GM23338 (cell line): ENCODE data around the gene AOPEP. TPM values are rescaled to one million over a fixed set of nuclear protein-coding genes. Genes with fewer than 3 reads are reported as not detected.

Source experiments
- ATAC-seq: fragments of 200-7000 bp; cut with Tn5 transposase; 3 replicates; pipeline ENCODE4 v1.9.1; 2020
- DNase-seq: peaks from one replicate; pipeline ENCODE4 v3.0.0-alpha.2; 2015; ENCODE audit warnings: low spot score
- H2AFZ ChIP-seq: fragments of 200-600 bp; sonication (generic); 2 replicates; pipeline ENCODE4 v1.8.0; 2016; ENCODE audit warnings: antibody characterized with exemption, mild to moderate bottlenecking, moderate library complexity
- H3F3A ChIP-seq: fragments of 200-600 bp; sonication (generic); replicated peaks from 2 replicates; pipeline ENCODE4 v1.8.0; 2017; ENCODE audit warnings: antibody characterized with exemption, mixed run types, low read depth
- H3K27ac ChIP-seq: fragments of 200-600 bp; sonication (generic); 2 replicates; pipeline ENCODE4 v1.6.1; 2016; ENCODE audit warnings: low read depth
- H3K27me3 ChIP-seq: fragments of 200-600 bp; sonication (generic); 2 replicates; pipeline ENCODE4 v1.8.0; 2016; ENCODE audit warnings: mild to moderate bottlenecking, mixed run types, moderate library complexity; ENCODE audit not compliant: insufficient read depth
- H3K36me3 ChIP-seq: fragments of 200-600 bp; sonication (generic); 2 replicates; pipeline ENCODE4 v1.8.0; 2016; ENCODE audit warnings: mild to moderate bottlenecking; ENCODE audit not compliant: insufficient read depth
- H3K4me1 ChIP-seq: fragments of 200-600 bp; sonication (generic); 2 replicates; pipeline ENCODE4 v1.8.0; 2016; ENCODE audit warnings: mild to moderate bottlenecking, moderate library complexity; ENCODE audit not compliant: insufficient read depth
- H3K4me2 ChIP-seq: fragments of 200-600 bp; sonication (generic); 2 replicates; pipeline ENCODE4 v1.7.1; 2017; ENCODE audit warnings: mixed run types
- H3K4me3 ChIP-seq: fragments of 200-600 bp; sonication (generic); 2 replicates; pipeline ENCODE4 v1.6.1; 2016; ENCODE audit warnings: mixed run types
- H3K79me2 ChIP-seq: fragments of 200-600 bp; sonication (generic); replicated peaks from 2 replicates; pipeline ENCODE4 v1.8.0; 2017; ENCODE audit warnings: mild to moderate bottlenecking; ENCODE audit not compliant: insufficient read depth
- H3K9me2 ChIP-seq: fragments of 200-600 bp; sonication (generic); 2 replicates; pipeline ENCODE4 v1.8.0; 2017; ENCODE audit not compliant: insufficient read depth
- H4K20me1 ChIP-seq: fragments of 200-600 bp; sonication (generic); replicated peaks from 2 replicates; pipeline ENCODE4 v1.8.0; 2017; ENCODE audit warnings: mild to moderate bottlenecking; ENCODE audit not compliant: insufficient read depth
- H3K27ac Mint-ChIP-seq: 2 replicates; pipeline ENCODE4 v1.8.0; 2020; ENCODE audit warnings: inconsistent platforms, mild to moderate bottlenecking, moderate library complexity, mixed read lengths
- H3K27me3 Mint-ChIP-seq: 3 replicates; pipeline ENCODE4 v1.8.0; 2022; ENCODE audit warnings: low read depth, mild to moderate bottlenecking, moderate library complexity, mixed read lengths, inconsistent platforms; ENCODE audit not compliant: insufficient read depth, poor library complexity
- H3K36me3 Mint-ChIP-seq: 3 replicates; pipeline ENCODE4 v1.8.0; 2021; ENCODE audit warnings: low read depth, mild to moderate bottlenecking, inconsistent platforms, moderate library complexity, mixed read lengths
- H3K4me1 Mint-ChIP-seq: 3 replicates; pipeline ENCODE4 v1.8.0; 2020; ENCODE audit warnings: mild to moderate bottlenecking, inconsistent platforms, mixed read lengths
- H3K4me3 Mint-ChIP-seq: 3 replicates; pipeline ENCODE4 v1.8.0; 2021; ENCODE audit warnings: moderate library complexity, mild to moderate bottlenecking, inconsistent platforms, mixed read lengths
- H3K9me3 Mint-ChIP-seq: 3 replicates; pipeline ENCODE4 v1.8.0; 2020; ENCODE audit warnings: moderate library complexity, mild to moderate bottlenecking, inconsistent platforms, mixed read lengths
- CREB1 ChIP-seq: fragments of 250-450 bp; sonication (Bioruptor Pico); IDR thresholded peaks from 2 replicates; pipeline ENCODE4 v1.5.0; 2020; ENCODE audit warnings: low read depth, mild to moderate bottlenecking, moderate library complexity
- EZH2 ChIP-seq: fragments of 200-600 bp; sonication (generic); IDR thresholded peaks from one replicate; pipeline ENCODE4 v1.8.0; 2017; ENCODE audit warnings: antibody characterized with exemption, mild to moderate bottlenecking, low read depth; ENCODE audit not compliant: unreplicated experiment
- EZH2phosphoT487 ChIP-seq: fragments of 200-600 bp; sonication (generic); IDR thresholded peaks from one replicate; pipeline ENCODE4 v1.8.1; 2018; ENCODE audit warnings: antibody characterized with exemption; ENCODE audit not compliant: unreplicated experiment
- JUNB ChIP-seq: IDR thresholded peaks from one replicate; pipeline ENCODE4 v1.6.1; 2016; ENCODE audit warnings: antibody characterized with exemption; ENCODE audit not compliant: unreplicated experiment
- NANOG ChIP-seq: IDR thresholded peaks from 2 replicates; pipeline ENCODE4 v1.6.1; 2016; ENCODE audit warnings: antibody characterized with exemption, borderline replicate concordance
- POLR2AphosphoS5 ChIP-seq: IDR thresholded peaks from 2 replicates; pipeline ENCODE4 v1.6.1; 2016; ENCODE audit warnings: antibody characterized with exemption, low read depth
- STAT1 ChIP-seq: IDR thresholded peaks from one replicate; pipeline ENCODE4 v1.6.1; 2016; ENCODE audit warnings: antibody characterized with exemption; ENCODE audit not compliant: unreplicated experiment
- ZNF114 ChIP-seq: fragments of 250-450 bp; sonication (Bioruptor Pico); IDR thresholded peaks from 2 replicates; pipeline ENCODE4 v1.5.0; 2020; ENCODE audit warnings: mild to moderate bottlenecking, moderate library complexity
- ZNF331 ChIP-seq: fragments of 250-450 bp; sonication (Bioruptor Pico); IDR thresholded peaks from 2 replicates; pipeline ENCODE4 v1.5.0; 2020; ENCODE audit warnings: low read depth, mild to moderate bottlenecking, moderate library complexity
- polyA plus RNA-seq: library from polyadenylated mRNA; unstranded; fragments of >200 nt; fragmentation: Nextera tagmentation; extraction: Ambion mirVana; gene quantifications from 2 replicates; pipeline ENCODE4 v1.2.1, GENCODE V29; 2016
- total RNA-seq: library from RNA; depleted of rRNA; stranded (reverse); fragments of >200 nt; shearing (Covaris generic); gene quantifications from 2 replicates; pipeline ENCODE4 v1.2.3, GENCODE V29; 2014
- TF ChIP-seq, protein P1 (sequence below), 2 experiments: fragments of 200-600 bp in 1 of 2; sonication (generic) in 1 of 2; conservative IDR thresholded peaks; 2 replicates each; pipeline versions ENCODE4 v1.5.1 to v1.6.1; 2016 to 2017; ENCODE audit warnings: antibody characterized with exemption in 2 of 2, low read depth in 2 of 2, mild to moderate bottlenecking in 2 of 2, moderate library complexity in 1 of 2
- TF ChIP-seq, protein P2 (sequence below): fragments of 250-450 bp; sonication (Bioruptor Pico); IDR thresholded peaks from 2 replicates; pipeline ENCODE4 v1.5.0; 2020; ENCODE audit warnings: mild to moderate bottlenecking, moderate library complexity
- TF ChIP-seq, protein P3 (sequence below): IDR thresholded peaks from 2 replicates; pipeline ENCODE4 v1.6.1; 2016; ENCODE audit warnings: antibody characterized with exemption
- TF ChIP-seq, protein P4 (sequence below): IDR thresholded peaks from one replicate; pipeline ENCODE4 v1.6.1; 2018; ENCODE audit warnings: antibody characterized with exemption; ENCODE audit not compliant: unreplicated experiment

Gene AOPEP
- total and polyA plus RNA-seq, 2 experiments from 2014 or later, result 7.0 to 16.5 TPM

DNA sequence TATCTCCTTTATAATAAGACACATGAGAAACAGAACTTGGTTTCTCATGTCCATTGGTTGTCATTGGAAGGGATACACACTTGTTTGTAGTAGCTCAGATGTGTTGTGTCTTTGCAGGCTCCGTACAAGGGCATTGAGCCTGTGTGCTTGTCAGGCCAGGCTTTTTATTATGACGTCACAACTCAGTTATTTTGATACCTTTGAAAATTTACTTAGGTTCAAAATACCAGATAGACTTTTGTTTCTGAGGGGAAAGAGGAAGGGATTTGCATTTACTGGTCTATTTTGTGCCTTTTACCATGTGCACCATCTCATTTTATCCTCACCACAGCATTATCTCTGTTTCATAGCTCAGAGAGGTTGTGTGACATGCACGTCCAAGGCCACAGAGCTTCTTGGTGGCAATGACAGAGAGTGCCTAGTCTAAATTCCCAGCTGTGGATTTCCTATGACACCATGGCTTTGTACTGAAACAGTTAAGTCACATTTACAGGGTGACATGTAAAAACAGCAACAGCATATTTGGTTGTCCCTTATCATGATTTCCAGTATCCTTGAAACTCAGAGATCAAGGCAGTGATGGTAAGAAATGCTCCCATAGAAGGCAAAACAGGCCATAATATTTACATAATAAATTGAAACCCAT is 268.7 kb downstream of the AOPEP start:
- Mint-ChIP-seq H3K27ac (no peak overlapping the region), H3K36me3 (no peaks in the 10 kb centered on the region), H3K27me3 (no peaks in the 10 kb centered on the region), H3K4me3 (no peak overlapping the region), H3K4me1 (peaks cover 25% of the 10 kb centered on the region), H3K9me3 (no peaks in the 10 kb centered on the region)
- Histone ChIP-seq H3K4me3 (no peak overlapping the region), H2AFZ (no peak overlapping the region), H3K27me3 (no peaks in the 10 kb centered on the region), H4K20me1 (no peaks in the 10 kb centered on the region; the same call in 1 of the 2 replicates), H3K36me3 (no peaks in the 10 kb centered on the region), H3K9me2 (no peaks in the 10 kb centered on the region), H3K27ac (no peak overlapping the region), H3K4me2 (no peak overlapping the region), H3F3A (no peaks in the 10 kb centered on the region), H3K79me2 (no peaks in the 10 kb centered on the region), H3K4me1 (peaks cover 6% of the 10 kb centered on the region)
- DNase-seq, result no peak
- no peak for ATAC-seq
- TF ChIP-seq JUNB, result no peak
- TF ChIP-seq, protein P1, sequence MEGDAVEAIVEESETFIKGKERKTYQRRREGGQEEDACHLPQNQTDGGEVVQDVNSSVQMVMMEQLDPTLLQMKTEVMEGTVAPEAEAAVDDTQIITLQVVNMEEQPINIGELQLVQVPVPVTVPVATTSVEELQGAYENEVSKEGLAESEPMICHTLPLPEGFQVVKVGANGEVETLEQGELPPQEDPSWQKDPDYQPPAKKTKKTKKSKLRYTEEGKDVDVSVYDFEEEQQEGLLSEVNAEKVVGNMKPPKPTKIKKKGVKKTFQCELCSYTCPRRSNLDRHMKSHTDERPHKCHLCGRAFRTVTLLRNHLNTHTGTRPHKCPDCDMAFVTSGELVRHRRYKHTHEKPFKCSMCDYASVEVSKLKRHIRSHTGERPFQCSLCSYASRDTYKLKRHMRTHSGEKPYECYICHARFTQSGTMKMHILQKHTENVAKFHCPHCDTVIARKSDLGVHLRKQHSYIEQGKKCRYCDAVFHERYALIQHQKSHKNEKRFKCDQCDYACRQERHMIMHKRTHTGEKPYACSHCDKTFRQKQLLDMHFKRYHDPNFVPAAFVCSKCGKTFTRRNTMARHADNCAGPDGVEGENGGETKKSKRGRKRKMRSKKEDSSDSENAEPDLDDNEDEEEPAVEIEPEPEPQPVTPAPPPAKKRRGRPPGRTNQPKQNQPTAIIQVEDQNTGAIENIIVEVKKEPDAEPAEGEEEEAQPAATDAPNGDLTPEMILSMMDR (conservative IDR thresholded peaks at IDR 0.05; ENCODE audit: low read depth in 2 of 2), result no peak
- TF ChIP-seq, protein P2, sequence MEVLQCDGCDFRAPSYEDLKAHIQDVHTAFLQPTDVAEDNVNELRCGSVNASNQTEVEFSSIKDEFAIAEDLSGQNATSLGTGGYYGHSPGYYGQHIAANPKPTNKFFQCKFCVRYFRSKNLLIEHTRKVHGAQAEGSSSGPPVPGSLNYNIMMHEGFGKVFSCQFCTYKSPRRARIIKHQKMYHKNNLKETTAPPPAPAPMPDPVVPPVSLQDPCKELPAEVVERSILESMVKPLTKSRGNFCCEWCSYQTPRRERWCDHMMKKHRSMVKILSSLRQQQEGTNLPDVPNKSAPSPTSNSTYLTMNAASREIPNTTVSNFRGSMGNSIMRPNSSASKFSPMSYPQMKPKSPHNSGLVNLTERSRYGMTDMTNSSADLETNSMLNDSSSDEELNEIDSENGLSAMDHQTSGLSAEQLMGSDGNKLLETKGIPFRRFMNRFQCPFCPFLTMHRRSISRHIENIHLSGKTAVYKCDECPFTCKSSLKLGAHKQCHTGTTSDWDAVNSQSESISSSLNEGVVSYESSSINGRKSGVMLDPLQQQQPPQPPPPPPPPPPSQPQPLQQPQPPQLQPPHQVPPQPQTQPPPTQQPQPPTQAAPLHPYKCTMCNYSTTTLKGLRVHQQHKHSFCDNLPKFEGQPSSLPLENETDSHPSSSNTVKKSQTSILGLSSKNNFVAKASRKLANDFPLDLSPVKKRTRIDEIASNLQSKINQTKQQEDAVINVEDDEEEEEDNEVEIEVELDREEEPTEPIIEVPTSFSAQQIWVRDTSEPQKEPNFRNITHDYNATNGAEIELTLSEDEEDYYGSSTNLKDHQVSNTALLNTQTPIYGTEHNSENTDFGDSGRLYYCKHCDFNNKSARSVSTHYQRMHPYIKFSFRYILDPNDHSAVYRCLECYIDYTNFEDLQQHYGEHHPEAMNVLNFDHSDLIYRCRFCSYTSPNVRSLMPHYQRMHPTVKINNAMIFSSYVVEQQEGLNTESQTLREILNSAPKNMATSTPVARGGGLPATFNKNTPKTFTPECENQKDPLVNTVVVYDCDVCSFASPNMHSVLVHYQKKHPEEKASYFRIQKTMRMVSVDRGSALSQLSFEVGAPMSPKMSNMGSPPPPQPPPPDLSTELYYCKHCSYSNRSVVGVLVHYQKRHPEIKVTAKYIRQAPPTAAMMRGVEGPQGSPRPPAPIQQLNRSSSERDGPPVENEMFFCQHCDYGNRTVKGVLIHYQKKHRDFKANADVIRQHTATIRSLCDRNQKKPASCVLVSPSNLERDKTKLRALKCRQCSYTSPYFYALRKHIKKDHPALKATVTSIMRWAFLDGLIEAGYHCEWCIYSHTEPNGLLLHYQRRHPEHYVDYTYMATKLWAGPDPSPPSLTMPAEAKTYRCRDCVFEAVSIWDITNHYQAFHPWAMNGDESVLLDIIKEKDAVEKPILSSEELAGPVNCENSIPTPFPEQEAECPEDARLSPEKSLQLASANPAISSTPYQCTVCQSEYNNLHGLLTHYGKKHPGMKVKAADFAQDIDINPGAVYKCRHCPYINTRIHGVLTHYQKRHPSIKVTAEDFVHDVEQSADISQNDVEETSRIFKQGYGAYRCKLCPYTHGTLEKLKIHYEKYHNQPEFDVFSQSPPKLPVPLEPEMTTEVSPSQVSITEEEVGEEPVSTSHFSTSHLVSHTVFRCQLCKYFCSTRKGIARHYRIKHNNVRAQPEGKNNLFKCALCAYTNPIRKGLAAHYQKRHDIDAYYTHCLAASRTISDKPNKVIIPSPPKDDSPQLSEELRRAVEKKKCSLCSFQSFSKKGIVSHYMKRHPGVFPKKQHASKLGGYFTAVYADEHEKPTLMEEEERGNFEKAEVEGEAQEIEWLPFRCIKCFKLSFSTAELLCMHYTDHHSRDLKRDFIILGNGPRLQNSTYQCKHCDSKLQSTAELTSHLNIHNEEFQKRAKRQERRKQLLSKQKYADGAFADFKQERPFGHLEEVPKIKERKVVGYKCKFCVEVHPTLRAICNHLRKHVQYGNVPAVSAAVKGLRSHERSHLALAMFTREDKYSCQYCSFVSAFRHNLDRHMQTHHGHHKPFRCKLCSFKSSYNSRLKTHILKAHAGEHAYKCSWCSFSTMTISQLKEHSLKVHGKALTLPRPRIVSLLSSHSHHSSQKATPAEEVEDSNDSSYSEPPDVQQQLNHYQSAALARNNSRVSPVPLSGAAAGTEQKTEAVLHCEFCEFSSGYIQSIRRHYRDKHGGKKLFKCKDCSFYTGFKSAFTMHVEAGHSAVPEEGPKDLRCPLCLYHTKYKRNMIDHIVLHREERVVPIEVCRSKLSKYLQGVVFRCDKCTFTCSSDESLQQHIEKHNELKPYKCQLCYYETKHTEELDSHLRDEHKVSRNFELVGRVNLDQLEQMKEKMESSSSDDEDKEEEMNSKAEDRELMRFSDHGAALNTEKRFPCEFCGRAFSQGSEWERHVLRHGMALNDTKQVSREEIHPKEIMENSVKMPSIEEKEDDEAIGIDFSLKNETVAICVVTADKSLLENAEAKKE, result no peak
- TF ChIP-seq EZH2phosphoT487, result no peak
- TF ChIP-seq, protein P3, sequence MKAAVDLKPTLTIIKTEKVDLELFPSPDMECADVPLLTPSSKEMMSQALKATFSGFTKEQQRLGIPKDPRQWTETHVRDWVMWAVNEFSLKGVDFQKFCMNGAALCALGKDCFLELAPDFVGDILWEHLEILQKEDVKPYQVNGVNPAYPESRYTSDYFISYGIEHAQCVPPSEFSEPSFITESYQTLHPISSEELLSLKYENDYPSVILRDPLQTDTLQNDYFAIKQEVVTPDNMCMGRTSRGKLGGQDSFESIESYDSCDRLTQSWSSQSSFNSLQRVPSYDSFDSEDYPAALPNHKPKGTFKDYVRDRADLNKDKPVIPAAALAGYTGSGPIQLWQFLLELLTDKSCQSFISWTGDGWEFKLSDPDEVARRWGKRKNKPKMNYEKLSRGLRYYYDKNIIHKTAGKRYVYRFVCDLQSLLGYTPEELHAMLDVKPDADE, result no peak
- TF ChIP-seq, protein P4, sequence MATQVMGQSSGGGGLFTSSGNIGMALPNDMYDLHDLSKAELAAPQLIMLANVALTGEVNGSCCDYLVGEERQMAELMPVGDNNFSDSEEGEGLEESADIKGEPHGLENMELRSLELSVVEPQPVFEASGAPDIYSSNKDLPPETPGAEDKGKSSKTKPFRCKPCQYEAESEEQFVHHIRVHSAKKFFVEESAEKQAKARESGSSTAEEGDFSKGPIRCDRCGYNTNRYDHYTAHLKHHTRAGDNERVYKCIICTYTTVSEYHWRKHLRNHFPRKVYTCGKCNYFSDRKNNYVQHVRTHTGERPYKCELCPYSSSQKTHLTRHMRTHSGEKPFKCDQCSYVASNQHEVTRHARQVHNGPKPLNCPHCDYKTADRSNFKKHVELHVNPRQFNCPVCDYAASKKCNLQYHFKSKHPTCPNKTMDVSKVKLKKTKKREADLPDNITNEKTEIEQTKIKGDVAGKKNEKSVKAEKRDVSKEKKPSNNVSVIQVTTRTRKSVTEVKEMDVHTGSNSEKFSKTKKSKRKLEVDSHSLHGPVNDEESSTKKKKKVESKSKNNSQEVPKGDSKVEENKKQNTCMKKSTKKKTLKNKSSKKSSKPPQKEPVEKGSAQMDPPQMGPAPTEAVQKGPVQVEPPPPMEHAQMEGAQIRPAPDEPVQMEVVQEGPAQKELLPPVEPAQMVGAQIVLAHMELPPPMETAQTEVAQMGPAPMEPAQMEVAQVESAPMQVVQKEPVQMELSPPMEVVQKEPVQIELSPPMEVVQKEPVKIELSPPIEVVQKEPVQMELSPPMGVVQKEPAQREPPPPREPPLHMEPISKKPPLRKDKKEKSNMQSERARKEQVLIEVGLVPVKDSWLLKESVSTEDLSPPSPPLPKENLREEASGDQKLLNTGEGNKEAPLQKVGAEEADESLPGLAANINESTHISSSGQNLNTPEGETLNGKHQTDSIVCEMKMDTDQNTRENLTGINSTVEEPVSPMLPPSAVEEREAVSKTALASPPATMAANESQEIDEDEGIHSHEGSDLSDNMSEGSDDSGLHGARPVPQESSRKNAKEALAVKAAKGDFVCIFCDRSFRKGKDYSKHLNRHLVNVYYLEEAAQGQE, result no peak
- no peak for TF ChIP-seq EZH2
- TF ChIP-seq ZNF331 (CRISPR knock-in tag), result no peak
- TF ChIP-seq POLR2AphosphoS5, result no peak
- TF ChIP-seq CREB1 (CRISPR knock-in tag), result no peak
- no peak for TF ChIP-seq NANOG
- TF ChIP-seq STAT1, result no peak
- TF ChIP-seq ZNF114 (CRISPR knock-in tag), result no peak
